ENCODE data around the gene SERINC5. TPM values are rescaled to one million over a fixed set of nuclear protein-coding genes. Genes with fewer than 3 reads are reported as not detected.

The SERINC5 gene
- total RNA-seq, 1 experiment from 2014 or later, result 52.3 TPM

DNA sequence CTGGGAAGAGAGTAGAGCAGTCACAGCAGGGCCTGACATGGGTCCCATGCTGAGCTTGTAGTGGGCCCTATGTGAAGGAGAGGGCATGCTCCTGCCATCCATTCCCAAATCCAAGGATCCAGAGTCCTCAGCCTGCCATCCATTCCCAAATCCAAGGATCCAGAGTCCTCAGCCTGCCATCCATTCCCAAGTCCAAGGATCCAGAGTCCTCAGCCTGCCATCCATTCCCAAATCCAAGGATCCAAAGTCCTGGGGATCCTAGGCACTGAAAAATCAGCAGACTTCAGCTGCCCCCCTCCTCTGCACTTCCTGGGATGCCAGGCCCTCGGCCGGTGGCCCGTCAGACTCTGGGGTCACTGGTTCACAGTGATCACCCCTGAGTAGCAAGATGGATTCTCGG is 187.1 kb downstream of the SERINC5 start:
- Histone ChIP-seq H3K4me1 (ENCODE audit: insufficient read depth, low read length) (no peaks in the 10 kb centered on the region), H3K27me3 (ENCODE audit: insufficient read depth, low read length) (no peaks in the 10 kb centered on the region), H3K23me2 (ENCODE audit: insufficient read length, low read depth, low read length, poor library complexity, severe bottlenecking) (no peaks in the 10 kb centered on the region), H4K91ac (ENCODE audit: insufficient read length, low read depth, low read length) (no peak overlapping the region), H3K79me1 (ENCODE audit: insufficient read depth, low read depth, low read length, poor library complexity, severe bottlenecking) (no peaks in the 10 kb centered on the region), H3T11ph (ENCODE audit: low read length) (no peak overlapping the region), H4K20me1 (ENCODE audit: control insufficient read depth, insufficient read depth, insufficient read length) (no peaks in the 10 kb centered on the region), H2AFZ (ENCODE audit: low read length) (no peak overlapping the region), H2BK15ac (ENCODE audit: low read depth, low read length) (no peak overlapping the region), H2BK120ac (ENCODE audit: low read depth, low read length, poor library complexity, severe bottlenecking) (no peak overlapping the region), H3K9me3 (ENCODE audit: control insufficient read depth, low read depth, low read length) (no peaks in the 10 kb centered on the region), H3K14ac (ENCODE audit: insufficient read depth, low read length) (no peak overlapping the region; the same call in 1 of the 2 replicates), H3K23ac (ENCODE audit: insufficient read length, low read depth, low read length) (no peak overlapping the region), H2BK20ac (ENCODE audit: low read depth, low read length, poor library complexity, severe bottlenecking) (no peak overlapping the region), H4K5ac (ENCODE audit: insufficient read length, low read depth, low read length) (no peak overlapping the region), H2BK12ac (ENCODE audit: insufficient read length, low read depth, low read length) (no peak overlapping the region), H3K27ac (ENCODE audit: insufficient read length, low read depth, low read length) (no peak overlapping the region), H4K8ac (replicated peaks; ENCODE audit: insufficient read length, low read depth, low read length) (no peak overlapping the region), H3K79me2 (ENCODE audit: insufficient read depth, low read length) (no peaks in the 10 kb centered on the region), H3K9ac (ENCODE audit: extremely low read depth, insufficient read length, low read length) (no peak overlapping the region), H3K4ac (ENCODE audit: low read depth, low read length) (no peak overlapping the region), H2BK5ac (ENCODE audit: insufficient read length, low read length) (no peak overlapping the region), H3K56ac (ENCODE audit: insufficient read length, low read depth, low read length) (no peak overlapping the region), H3K4me2 (ENCODE audit: insufficient read depth, insufficient read length, low read length) (no peak overlapping the region), H3K18ac (ENCODE audit: insufficient read length, low read depth, low read length) (no peak overlapping the region), H2AK5ac (ENCODE audit: insufficient read length, low read length) (no peak overlapping the region)
- no peaks in the 10 kb centered on the region for H3K9me3 Mint-ChIP-seq
- WGBS (ENCODE audit: extremely low coverage, insufficient read length, low lambda C conversion rate), result no CpG with 5 or more reads among the region's 4 CpGs
- TF ChIP-seq CTCF (conservative IDR thresholded peaks at IDR 0.05), result no peak
- H3K36me3 Mint-ChIP-seq (ENCODE audit: insufficient read depth in 1 of 3, low read depth in 3 of 3), result peaks cover 0 to 4% (median 2%) of the 10 kb centered on the region in 3 experiments; a peak in 1 of 7 replicates
- DNase-seq, result no peak
- no peak overlapping the region; a peak in 1 of 7 replicates for H3K27ac Mint-ChIP-seq
- H3K4me1 Mint-ChIP-seq, result peaks cover 15 to 17% of the 10 kb centered on the region in 2 experiments
- no peaks in the 10 kb centered on the region; the same call in 1 of the 2 replicates for H3K27me3 Mint-ChIP-seq (ENCODE audit: low read depth)
- H3K4me3 Mint-ChIP-seq, result no peak overlapping the region

All from H9 (cell line).